ENCODE results near the gene SHC3.

GRCh38 chr9:89165341-89165740 is 13.3 kb downstream of the SHC3 start:
- TF ChIP-seq, protein P1, sequence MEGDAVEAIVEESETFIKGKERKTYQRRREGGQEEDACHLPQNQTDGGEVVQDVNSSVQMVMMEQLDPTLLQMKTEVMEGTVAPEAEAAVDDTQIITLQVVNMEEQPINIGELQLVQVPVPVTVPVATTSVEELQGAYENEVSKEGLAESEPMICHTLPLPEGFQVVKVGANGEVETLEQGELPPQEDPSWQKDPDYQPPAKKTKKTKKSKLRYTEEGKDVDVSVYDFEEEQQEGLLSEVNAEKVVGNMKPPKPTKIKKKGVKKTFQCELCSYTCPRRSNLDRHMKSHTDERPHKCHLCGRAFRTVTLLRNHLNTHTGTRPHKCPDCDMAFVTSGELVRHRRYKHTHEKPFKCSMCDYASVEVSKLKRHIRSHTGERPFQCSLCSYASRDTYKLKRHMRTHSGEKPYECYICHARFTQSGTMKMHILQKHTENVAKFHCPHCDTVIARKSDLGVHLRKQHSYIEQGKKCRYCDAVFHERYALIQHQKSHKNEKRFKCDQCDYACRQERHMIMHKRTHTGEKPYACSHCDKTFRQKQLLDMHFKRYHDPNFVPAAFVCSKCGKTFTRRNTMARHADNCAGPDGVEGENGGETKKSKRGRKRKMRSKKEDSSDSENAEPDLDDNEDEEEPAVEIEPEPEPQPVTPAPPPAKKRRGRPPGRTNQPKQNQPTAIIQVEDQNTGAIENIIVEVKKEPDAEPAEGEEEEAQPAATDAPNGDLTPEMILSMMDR (conservative IDR thresholded peaks at IDR 0.05 in 1 of 2, IDR thresholded peaks at IDR 0.05 in 1 of 2; ENCODE audit: low read depth in 1 of 2, low read length in 2 of 2) = no peak
- no peak for TF ChIP-seq EZH2 (IDR thresholded peaks at IDR 0.05; ENCODE audit: low read length, missing control alignments)
